Activated gamma-delta T cell (primary cell): ENCODE measurements around the gene EFCAB10.
"Not testable (repeated sequence)": the region's sequence is repeated elsewhere in the genome, so short reads cannot be mapped to it uniquely, and the experiment has no call there.

Experiments
- DNase-seq: peaks from one replicate; lab custom pipeline; 2025; lab: John Stamatoyannopoulos, UW

Gene EFCAB10

GRCh38 chr7:105599080-105599479 is 17.8 kb upstream of the EFCAB10 start:
- not testable (repeated sequence) for DNase-seq

GRCh38 chr7:105596866-105597265 is 15.6 kb upstream of the EFCAB10 start:
- DNase-seq, result no peak

- DNase-seq, result no peak
These were observed 12.7 kb upstream of the EFCAB10 start for GRCh38 chr7:105594034-105594433.

DNA sequence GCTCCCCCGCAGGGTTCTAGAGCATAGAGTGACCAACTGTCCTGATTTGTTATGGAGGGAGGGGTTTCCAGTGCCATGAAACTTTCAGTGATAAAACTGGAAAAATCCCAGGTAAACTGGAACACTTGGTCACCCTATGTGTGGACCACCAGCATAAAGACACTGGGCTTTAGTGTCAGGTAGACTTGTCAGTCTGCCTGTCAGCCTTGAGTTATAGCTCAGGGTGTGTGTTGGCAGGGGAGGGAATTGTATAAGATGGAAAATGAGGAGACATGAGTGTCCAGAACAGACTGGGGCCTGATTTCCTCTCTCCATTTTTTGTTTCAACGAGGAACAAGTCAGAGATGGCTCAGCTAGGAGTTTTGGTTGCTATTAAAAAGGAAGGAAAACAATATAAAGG is 10.2 kb upstream of the EFCAB10 start:
- no peak for DNase-seq

DNA sequence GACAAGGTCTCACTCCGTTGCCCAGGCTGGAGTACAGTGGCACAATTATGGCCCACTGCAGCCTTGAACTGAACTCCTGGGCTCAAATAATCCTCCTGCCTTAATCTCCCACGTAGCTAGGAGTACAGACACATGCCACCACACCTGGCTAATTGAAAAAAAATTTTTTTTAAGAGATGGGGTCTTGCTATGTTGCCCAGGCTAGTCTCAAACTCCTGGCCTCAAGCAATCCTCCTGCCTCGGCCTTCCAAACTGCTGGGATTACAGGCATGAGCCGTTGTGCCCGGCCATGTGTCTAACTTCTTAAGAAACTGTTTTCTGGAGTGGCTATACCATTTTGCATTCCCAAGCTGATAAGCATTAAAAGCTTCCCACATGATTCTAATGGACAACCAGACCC is 9.5 kb upstream of the EFCAB10 start:
- no peak for DNase-seq

DNA sequence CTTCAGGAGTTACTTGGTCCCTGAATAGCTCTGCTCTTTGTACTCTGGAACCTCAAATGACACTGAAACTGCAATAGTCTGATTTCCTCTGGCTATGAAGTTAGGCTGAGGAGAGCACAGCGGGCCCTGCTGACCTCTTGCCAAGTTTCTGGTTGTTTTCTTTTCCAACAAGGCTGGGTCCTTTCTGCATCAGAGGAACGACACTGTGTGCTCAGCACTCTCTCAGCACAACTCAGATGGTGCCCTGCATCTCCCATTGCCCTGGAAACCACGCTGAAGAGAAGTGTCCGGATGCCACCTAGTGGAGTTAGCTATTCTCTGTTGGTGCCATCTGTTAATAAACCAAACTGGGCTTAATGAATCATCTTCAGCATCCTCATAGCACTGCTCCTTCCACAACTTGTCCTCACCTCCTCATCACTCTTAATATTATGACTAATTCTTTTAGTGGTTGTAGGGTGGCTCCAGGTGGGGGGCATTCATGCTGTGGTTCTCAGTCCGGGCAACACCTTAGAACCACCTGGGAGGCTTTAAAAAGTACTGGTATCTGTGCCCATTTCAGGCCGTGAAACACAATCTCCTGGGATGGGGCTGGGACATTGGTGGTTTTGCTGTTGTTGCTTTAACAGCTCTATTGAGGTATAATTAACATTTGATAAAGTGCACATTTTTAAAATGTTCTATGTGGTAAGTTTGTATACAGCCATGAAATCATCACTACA is 8.2 kb upstream of the EFCAB10 start:
- no peak for DNase-seq

- DNase-seq, result no peak
These were observed 6.8 kb upstream of the EFCAB10 start for GRCh38 chr7:105587909-105588635.

- DNase-seq, result no peak
These were observed 4.7 kb upstream of the EFCAB10 start for GRCh38 chr7:105585850-105586500.

DNA sequence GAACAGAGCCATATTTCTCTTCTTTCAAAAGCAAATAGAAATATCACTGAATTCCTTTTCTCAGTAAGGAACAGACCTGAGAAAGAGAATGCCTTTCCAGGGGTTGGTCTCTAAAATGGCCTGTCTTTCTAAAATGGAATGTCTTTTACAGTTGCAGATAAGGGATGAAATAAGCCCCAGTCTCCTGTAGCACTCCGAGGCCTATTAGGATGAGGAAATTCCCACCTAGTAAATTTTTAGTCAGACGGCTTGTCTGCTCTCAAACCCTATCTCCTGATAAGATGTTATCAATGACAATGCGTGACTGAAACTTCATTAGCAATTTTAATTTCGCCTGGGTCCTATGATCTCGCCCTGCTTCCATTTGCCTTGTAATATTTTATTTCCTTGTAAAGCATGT is 2.9 kb upstream of the EFCAB10 start:
- no peak for DNase-seq

- no peak for DNase-seq
These were observed 1.8 kb upstream of the EFCAB10 start for GRCh38 chr7:105583061-105583460.

DNA sequence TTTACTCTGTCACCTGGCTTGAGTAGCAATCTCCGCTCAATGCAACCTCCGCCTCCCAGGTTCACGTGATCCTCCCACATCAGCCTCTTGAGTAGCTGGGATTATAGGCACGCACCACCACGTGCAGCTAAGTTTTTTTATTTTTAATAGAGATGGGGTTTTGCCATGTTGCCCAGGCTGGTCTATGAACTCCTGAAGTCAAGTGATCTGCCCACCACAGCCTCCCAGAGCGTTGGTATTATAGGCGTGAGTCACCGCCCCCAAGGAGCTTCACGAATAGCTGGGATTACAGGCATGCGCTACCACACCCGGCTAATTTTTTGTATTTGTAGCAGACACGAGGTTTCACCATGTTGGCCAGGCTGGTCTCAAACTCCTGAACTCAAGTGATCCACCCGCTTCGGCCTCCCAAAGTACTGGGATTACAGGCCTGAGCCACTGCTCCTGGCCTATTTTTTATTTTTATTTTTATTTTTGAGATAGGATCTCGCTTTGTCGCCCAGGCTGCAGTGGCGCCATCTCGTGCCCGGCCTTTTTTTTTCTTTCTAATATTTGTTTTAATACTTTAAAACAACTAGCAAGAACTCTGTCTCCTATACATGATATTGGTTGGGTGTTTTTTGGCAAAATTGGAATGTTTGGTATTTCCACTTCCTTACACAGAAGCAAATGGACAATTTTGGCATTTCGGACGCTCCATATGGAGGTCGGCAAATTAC is 1.1 kb downstream of the EFCAB10 start:
- no peak for DNase-seq

DNA sequence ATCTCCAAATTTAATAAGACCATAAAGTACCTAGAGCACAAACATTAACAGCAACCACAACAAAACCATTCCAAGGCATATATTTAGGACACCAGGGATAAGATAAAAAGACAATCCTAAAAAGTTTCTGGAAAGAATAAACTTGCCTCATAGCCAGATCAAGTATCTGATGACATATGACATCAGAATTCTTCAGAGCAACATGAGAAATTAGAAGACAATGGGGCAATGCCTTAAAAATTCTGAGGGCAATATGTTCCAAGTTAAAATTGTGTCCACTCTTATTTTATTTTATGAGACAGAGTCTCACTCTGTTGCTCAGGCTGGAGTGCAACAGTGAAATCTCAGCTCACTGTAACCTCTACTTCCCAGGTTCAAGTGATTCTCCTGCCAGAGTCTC is 2.8 kb downstream of the EFCAB10 start:
- DNase-seq, result no peak

- no peak for DNase-seq
These were observed 4.0 kb downstream of the EFCAB10 start for GRCh38 chr7:105577251-105577650.

DNA sequence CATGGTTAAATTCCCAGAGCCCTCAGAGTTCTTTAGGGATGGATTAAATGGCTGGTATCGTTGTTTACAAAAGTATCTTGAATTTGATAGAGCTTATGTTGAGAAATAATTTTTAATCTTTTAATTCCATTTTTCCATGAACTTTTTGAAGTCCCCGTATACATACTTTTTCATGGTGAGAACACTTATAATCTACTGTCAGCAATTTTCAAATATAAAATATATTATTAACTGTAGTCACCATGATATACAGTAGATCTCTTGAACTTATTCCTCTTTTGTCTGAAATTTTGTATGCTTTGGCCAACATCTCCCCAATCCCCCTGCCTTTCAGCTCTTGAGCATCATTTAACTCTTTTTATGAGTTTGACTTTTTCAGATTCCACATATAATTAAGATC is 9.4 kb downstream of the EFCAB10 start:
- no peak for DNase-seq

- no peak for DNase-seq
These were observed 13.5 kb downstream of the EFCAB10 start for GRCh38 chr7:105567821-105568220.

GRCh38 chr7:105567024-105567423 is 14.3 kb downstream of the EFCAB10 start:
- DNase-seq, result no peak

GRCh38 chr7:105565190-105565589 is 16.1 kb downstream of the EFCAB10 start:
- DNase-seq, result no peak

- DNase-seq, result no peak
These were observed 21.4 kb downstream of the EFCAB10 start for GRCh38 chr7:105559926-105560325.

DNA sequence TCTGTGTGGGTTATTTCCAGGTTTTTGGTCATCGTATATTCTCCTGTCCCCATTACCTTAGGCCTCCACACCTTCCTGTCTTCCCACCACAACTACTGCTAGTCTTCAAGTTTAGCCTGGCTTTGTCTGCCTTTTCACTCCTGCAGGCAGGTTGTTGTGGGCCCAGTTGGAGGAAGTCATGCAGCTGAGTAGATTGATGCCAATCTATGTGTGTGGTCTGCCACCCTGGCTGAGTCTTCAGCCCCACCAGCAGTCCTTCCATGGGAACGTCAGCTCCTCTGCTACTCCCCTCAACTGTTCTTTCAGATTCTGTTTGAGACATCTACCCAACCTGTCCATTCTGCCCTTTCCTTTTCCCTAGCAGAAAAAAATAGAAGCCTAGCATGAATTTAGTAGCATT is 43.0 kb downstream of the EFCAB10 start:
- no peak for DNase-seq

- DNase-seq, result no peak
These were observed 48.4 kb downstream of the EFCAB10 start for GRCh38 chr7:105532709-105533460.

- DNase-seq, result peak; percentile 71
These were observed 49.3 kb downstream of the EFCAB10 start, which contains the start of gene RINT1 for GRCh38 chr7:105531792-105532671. TSS of gene RINT1 (plus strand) at chr7:105532201. CDS start at chr7:105532316, 115 bp downstream.
